Measurements from ENCODE around the gene C9orf43.
"Not testable (repeated sequence)": the region's sequence is repeated elsewhere in the genome, so short reads cannot be mapped to it uniquely, and the experiment has no call there.

C9orf43 gene

GRCh38 chr9:113381909-113382411 lies 28.6 kb upstream of the C9orf43 start:
- DNase-seq (ENCODE audit: low read depth), result no peak

DNA sequence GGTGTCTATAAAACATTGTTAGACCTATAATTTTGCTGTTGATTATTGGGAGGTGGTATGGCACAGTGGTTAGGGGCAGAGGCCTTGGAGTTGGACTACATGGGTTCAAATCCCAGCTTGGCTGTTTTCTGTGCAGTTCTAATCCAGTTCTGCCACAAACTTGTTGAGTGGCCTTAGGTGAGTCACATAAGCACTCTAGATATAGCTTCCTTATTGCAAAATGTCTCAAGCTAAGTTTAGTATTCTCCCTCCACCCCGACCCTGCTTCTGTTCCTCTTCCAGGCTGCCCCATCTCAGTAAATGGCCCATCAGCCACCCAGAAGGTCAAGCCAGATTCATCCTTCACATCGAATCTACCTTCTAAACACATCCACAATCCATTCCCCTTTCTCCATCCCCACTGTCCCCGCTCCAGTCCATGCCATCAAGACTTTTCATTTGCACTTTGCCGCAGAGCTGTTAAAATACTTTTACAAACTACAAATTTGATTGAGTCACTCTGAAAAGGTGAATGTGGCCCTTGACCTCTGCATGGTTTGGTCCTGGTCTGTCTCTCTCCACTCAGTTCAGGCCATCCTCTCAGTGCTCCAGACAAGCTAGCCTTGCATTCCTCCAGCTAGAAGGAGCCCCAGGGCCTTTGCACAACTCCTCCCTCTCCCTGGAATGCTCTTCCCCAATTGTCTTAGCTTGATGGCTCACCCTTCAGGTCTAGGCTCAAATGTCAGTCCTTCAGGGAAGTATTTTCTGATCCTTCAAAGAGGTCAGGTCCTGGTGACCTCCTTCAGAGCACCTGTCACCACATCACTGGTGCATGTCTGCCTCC lies 23.8 kb upstream of the C9orf43 start:
- DNase-seq (ENCODE audit: low read depth), result no peak

DNA sequence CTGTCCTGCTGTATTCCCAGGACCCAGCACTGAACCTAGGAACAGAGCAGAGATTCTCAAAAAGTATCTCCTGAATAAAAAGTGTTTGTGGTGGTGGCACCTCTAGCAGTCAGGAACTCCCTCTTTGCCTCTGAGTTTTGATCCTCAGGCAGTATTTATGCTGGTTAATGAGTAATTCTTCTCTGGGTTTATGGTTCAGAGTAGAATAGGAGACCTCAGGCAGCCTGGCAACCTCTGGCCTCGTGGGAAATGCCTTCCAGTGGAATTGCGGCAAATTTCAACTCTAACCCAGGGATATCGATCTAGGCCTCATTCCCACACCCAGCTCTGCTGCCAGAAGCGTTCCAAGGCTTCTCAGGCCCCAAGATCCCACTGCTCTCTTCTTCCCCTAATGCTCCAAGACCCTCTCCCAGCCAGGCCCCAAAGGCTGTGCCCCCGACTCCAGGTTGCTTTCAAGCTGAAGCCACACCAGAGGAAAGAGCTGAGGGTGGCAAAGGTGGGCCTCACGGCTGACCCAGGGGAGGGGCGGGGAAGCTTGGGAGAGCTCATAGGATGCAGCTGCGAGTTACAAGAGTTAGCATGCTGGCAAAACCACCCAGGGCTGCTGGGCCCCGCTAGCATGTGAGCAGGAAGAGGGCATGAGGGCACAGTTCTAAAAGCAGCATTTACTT lies 22.9 kb upstream of the C9orf43 start:
- no peak for DNase-seq (ENCODE audit: low read depth)

- DNase-seq (ENCODE audit: low read depth), result no peak
Measured at GRCh38 chr9:113388833-113389232, 21.7 kb upstream of the C9orf43 start.

GRCh38 chr9:113389451-113389850 lies 21.1 kb upstream of the C9orf43 start:
- DNase-seq (ENCODE audit: low read depth), result no peak

DNA sequence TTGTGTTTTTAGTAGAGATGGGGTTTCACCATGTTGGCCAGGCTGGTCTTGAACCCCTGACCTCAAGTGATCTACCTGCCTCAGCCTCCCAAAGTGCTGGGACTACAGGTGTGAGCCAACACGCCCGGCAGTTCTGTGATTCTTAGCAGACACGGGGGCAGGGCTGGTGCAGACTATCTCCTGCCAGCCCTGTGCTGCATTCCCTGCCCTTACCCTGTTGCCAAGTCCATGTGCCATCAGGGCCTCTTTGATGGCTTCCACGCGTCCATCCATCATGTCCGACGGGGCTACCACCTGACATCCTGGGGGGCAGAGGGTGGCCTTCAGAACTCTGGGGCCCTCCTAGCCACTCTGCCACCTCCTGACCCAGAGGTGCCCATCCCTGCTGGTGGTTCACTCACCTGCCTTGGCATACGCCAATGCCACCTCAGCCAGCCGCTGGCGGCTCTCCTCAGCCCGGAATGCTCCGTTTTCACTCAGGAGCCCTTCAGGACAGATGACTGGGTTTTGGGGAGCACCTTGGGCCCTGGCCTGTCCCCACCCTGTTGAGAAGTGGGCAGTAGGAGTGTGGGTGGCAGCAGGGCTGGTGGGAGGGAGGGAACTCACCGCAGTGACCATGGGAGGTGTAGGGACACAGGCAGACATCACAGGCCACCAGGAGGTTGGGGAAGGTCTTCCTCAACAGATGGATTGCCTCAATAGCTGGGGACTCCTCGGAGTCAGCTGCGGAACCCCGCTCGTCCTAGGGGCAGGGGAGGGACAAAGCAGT lies 20.2 kb upstream of the C9orf43 start:
- no peak for DNase-seq (ENCODE audit: low read depth)

GRCh38 chr9:113391917-113392316 lies 18.6 kb upstream of the C9orf43 start:
- DNase-seq (ENCODE audit: low read depth), result no peak

GRCh38 chr9:113393281-113393680 lies 17.3 kb upstream of the C9orf43 start:
- DNase-seq (ENCODE audit: low read depth), result no peak

- no peak for DNase-seq (ENCODE audit: low read depth)
Measured at GRCh38 chr9:113395000-113395861, 15.3 kb upstream of the C9orf43 start.

DNA sequence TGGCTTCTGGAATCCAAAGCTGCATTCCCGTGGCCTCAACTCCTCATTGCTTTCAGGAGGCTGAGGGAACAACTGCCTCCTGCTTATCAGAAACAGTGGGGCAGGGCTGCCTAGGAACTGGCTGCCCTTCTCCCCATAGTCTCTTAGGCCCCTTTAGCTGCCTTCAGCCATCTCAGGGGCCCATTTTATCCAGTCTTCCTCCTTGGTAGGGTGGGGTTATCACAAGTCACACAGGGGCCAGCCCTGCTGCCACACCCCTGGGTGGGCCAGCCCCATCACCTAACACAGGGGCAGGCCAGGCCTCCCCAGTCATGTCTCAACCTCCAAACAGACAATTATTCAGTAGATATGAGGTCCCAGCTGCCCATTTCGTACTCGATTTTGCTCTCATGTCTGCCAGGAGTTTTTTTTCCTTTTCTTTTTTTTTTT lies 13.3 kb upstream of the C9orf43 start:
- no peak for DNase-seq (ENCODE audit: low read depth)

- DNase-seq (ENCODE audit: low read depth), result no peak
Measured at GRCh38 chr9:113398796-113399195, 11.8 kb upstream of the C9orf43 start.

- no peak for DNase-seq (ENCODE audit: low read depth)
Measured at GRCh38 chr9:113399646-113400200, 10.8 kb upstream of the C9orf43 start.

DNA sequence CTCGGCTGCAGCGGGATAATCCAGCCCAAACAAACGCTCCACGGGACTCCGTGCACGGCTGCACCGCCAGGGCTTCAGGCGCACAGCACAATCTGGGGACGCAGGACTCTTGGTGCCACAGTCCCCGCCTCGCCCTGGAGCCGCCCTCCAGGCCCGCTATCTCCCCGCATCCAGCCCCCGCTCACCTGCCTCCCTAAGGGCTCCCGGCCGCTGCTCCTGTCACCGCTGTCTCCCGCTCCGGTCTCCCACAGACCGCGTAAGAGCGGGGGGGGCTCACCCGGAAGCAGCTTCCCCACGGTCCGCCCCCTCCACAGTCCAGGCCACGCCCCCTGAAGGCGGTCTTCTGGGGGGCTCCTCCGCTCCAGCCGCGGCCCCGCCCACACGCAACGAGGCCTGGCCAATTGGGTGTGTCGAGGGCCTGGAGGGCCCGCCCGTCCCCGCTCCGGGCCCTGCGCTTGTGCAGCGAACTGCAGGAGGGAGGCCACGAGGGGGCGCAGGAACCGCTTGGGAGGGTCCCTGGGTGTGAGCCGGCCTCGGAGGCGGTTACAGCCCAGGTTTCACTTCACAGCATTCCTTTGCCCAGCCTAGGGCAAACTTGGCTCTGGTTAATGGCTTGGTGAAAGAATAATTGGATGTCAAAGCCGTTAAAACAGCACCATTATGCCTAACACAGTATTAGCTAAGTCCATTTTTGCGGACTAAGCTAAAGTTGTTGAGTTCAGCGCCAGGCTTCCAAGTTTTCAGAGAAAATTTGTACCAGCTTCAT lies 9.3 kb upstream of the C9orf43 start, which contains the start of gene ALAD:
TSS of gene ALAD (minus strand) at position 258 of the 766 bp plus-strand sequence. CDS start 7,725 bp downstream, outside the sequence.
- DNase-seq (ENCODE audit: low read depth), result peak; percentile 98

GRCh38 chr9:113403646-113404045 lies 6.9 kb upstream of the C9orf43 start:
- DNase-seq (ENCODE audit: low read depth), result no peak

- DNase-seq (ENCODE audit: low read depth), result not testable (repeated sequence)
Measured at GRCh38 chr9:113406353-113406752, 4.2 kb upstream of the C9orf43 start.

- not testable (repeated sequence) for DNase-seq (ENCODE audit: low read depth)
Measured at GRCh38 chr9:113406873-113407511, 3.6 kb upstream of the C9orf43 start.

DNA sequence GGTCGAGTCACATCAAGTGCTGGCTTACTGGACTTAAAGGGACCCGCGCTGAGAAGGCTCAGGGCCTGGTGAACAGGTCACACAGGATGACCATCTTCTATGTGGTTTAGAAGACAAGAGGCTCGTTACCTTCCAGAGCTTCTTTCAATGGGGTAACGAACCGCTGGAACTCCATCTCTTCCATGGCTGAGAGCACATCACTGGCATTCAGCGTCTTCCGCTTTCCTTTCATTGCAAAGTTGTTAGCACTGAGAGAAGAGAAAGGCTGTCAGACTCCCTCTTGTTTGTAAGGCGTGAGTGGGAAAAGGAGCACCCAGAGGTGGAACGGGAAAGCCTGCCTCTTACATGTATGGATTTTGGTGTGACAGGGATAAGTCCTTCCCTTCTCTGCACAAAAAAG lies 1.1 kb upstream of the C9orf43 start:
- DNase-seq (ENCODE audit: low read depth), result no peak

GRCh38 chr9:113409883-113410206 lies 702 bp upstream of the C9orf43 start:
- DNase-seq (ENCODE audit: low read depth), result no peak

GRCh38 chr9:113416149-113416721 lies 5.7 kb downstream of the C9orf43 start:
- no peak for DNase-seq (ENCODE audit: low read depth)

DNA sequence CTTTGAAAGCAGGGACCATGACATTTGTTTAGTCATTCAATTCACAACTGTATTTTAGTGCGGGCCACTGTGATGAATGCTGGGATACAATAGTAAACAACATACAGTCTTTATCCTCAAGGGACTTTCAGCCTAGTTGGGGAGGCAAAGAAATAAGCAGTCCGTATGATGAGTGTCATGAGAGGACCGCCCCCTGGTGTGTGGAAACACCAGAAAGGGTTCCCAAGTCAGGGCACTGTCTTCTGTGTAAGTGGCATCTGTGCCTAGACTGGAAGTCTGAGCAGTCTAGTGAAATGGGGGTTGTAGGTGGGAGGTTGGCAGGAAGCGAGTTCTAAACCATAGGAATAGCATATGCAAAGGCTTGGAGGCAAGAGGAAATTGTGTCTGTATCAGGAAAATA lies 6.8 kb downstream of the C9orf43 start:
- no peak for DNase-seq (ENCODE audit: low read depth)
